Measurements from ENCODE around the gene ERMAP.

GRCh38 chr1:42852608-42852980 lies 35.7 kb downstream of the ERMAP start:
- TF ChIP-seq CTCF (IDR thresholded peaks at IDR 0.05) (no peak), POLR2A (IDR thresholded peaks at IDR 0.05) (no peak)

Data from tibial nerve (tissue), 3 donors.